ENCODE results near the gene MAPK1.

- no peak for TF ChIP-seq YY1 (tag by site-specific recombination; IDR thresholded peaks at IDR 0.05)
- no peak for TF ChIP-seq MYNN (tag by site-specific recombination; IDR thresholded peaks at IDR 0.05; ENCODE audit: borderline replicate concordance)
- TF ChIP-seq REST (tag by site-specific recombination; IDR thresholded peaks at IDR 0.05): no peak
- TF ChIP-seq ZNF510 (tag by site-specific recombination; IDR thresholded peaks at IDR 0.05; ENCODE audit: insufficient replicate concordance): no peak
- no peak for TF ChIP-seq ZNF274 (IDR thresholded peaks at IDR 0.05; ENCODE audit: low read length)
- TF ChIP-seq ZNF274 (tag by site-specific recombination; IDR thresholded peaks at IDR 0.05; ENCODE audit: borderline replicate concordance): no peak
- TF ChIP-seq, protein P1, sequence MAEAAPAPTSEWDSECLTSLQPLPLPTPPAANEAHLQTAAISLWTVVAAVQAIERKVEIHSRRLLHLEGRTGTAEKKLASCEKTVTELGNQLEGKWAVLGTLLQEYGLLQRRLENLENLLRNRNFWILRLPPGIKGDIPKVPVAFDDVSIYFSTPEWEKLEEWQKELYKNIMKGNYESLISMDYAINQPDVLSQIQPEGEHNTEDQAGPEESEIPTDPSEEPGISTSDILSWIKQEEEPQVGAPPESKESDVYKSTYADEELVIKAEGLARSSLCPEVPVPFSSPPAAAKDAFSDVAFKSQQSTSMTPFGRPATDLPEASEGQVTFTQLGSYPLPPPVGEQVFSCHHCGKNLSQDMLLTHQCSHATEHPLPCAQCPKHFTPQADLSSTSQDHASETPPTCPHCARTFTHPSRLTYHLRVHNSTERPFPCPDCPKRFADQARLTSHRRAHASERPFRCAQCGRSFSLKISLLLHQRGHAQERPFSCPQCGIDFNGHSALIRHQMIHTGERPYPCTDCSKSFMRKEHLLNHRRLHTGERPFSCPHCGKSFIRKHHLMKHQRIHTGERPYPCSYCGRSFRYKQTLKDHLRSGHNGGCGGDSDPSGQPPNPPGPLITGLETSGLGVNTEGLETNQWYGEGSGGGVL (tag by site-specific recombination; IDR thresholded peaks at IDR 0.05): no peak
- TF ChIP-seq SETDB1 (IDR thresholded peaks at IDR 0.05; ENCODE audit: insufficient read length, low read length): no peak
- TF ChIP-seq ZBTB7A (tag by site-specific recombination; IDR thresholded peaks at IDR 0.05; ENCODE audit: low read depth): no peak
- TF ChIP-seq ZNF24 (tag by site-specific recombination; IDR thresholded peaks at IDR 0.05): no peak
- TF ChIP-seq, protein P2, sequence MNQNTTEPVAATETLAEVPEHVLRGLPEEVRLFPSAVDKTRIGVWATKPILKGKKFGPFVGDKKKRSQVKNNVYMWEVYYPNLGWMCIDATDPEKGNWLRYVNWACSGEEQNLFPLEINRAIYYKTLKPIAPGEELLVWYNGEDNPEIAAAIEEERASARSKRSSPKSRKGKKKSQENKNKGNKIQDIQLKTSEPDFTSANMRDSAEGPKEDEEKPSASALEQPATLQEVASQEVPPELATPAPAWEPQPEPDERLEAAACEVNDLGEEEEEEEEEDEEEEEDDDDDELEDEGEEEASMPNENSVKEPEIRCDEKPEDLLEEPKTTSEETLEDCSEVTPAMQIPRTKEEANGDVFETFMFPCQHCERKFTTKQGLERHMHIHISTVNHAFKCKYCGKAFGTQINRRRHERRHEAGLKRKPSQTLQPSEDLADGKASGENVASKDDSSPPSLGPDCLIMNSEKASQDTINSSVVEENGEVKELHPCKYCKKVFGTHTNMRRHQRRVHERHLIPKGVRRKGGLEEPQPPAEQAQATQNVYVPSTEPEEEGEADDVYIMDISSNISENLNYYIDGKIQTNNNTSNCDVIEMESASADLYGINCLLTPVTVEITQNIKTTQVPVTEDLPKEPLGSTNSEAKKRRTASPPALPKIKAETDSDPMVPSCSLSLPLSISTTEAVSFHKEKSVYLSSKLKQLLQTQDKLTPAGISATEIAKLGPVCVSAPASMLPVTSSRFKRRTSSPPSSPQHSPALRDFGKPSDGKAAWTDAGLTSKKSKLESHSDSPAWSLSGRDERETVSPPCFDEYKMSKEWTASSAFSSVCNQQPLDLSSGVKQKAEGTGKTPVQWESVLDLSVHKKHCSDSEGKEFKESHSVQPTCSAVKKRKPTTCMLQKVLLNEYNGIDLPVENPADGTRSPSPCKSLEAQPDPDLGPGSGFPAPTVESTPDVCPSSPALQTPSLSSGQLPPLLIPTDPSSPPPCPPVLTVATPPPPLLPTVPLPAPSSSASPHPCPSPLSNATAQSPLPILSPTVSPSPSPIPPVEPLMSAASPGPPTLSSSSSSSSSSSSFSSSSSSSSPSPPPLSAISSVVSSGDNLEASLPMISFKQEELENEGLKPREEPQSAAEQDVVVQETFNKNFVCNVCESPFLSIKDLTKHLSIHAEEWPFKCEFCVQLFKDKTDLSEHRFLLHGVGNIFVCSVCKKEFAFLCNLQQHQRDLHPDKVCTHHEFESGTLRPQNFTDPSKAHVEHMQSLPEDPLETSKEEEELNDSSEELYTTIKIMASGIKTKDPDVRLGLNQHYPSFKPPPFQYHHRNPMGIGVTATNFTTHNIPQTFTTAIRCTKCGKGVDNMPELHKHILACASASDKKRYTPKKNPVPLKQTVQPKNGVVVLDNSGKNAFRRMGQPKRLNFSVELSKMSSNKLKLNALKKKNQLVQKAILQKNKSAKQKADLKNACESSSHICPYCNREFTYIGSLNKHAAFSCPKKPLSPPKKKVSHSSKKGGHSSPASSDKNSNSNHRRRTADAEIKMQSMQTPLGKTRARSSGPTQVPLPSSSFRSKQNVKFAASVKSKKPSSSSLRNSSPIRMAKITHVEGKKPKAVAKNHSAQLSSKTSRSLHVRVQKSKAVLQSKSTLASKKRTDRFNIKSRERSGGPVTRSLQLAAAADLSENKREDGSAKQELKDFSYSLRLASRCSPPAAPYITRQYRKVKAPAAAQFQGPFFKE (tag by site-specific recombination; IDR thresholded peaks at IDR 0.05; ENCODE audit: borderline replicate concordance): no peak
- no peak for TF ChIP-seq ZNF777 (tag by site-specific recombination; IDR thresholded peaks at IDR 0.05; ENCODE audit: borderline replicate concordance)
- no peak for TF ChIP-seq ZNF280C (tag by site-specific recombination; IDR thresholded peaks at IDR 0.05)
- TF ChIP-seq ZNF48 (tag by site-specific recombination; IDR thresholded peaks at IDR 0.05): no peak
Measured at GRCh38 chr22:21898354-21898896, 31.0 kb upstream of the MAPK1 start.

All from HEK293 (cell line).